ENCODE data around the gene SELENOO.

SELENOO gene

GRCh38 chr22:50171965-50172421, 28.8 kb upstream of the SELENOO start:
- no peak for DNase-seq

- no peak for DNase-seq
Measured at GRCh38 chr22:50173311-50173982, 27.4 kb upstream of the SELENOO start.

- DNase-seq, result no peak
Measured at GRCh38 chr22:50173983-50174355, 26.8 kb upstream of the SELENOO start.

GRCh38 chr22:50174382-50175190, 26.2 kb upstream of the SELENOO start:
- DNase-seq, result no peak

- no peak for DNase-seq
Measured at GRCh38 chr22:50175191-50175461, 25.7 kb upstream of the SELENOO start.

- no peak for DNase-seq
Measured at GRCh38 chr22:50175921-50176849, 24.6 kb upstream of the SELENOO start.

- no peak for DNase-seq
Measured at GRCh38 chr22:50176850-50177536, 23.8 kb upstream of the SELENOO start.

GRCh38 chr22:50177537-50178470, 23.0 kb upstream of the SELENOO start:
- DNase-seq, result no peak

- no peak for DNase-seq
Measured at GRCh38 chr22:50178471-50178864, 22.3 kb upstream of the SELENOO start.

- no peak for DNase-seq
Measured at GRCh38 chr22:50178871-50179869, 21.6 kb upstream of the SELENOO start.

- no peak for DNase-seq
Measured at GRCh38 chr22:50179937-50180726, 20.7 kb upstream of the SELENOO start.

GRCh38 chr22:50180727-50181521, 19.9 kb upstream of the SELENOO start:
- no peak for DNase-seq

- no peak for DNase-seq
Measured at GRCh38 chr22:50182176-50183081, 18.4 kb upstream of the SELENOO start.

GRCh38 chr22:50183141-50183971, 17.5 kb upstream of the SELENOO start:
- no peak for DNase-seq

- no peak for DNase-seq
Measured at GRCh38 chr22:50184004-50184901, 16.6 kb upstream of the SELENOO start.

Measured in DMS 273 treated with DMSO at 0.1 percent for 48 hours (cell line).